Measurements from ENCODE around the gene ULBP1. TPM values are rescaled to one million over a fixed set of nuclear protein-coding genes. Genes with fewer than 3 reads are reported as not detected.
"Not testable (repeated sequence)": the region's sequence is repeated elsewhere in the genome, so short reads cannot be mapped to it uniquely, and the experiment has no call there.

Gene ULBP1
- total RNA-seq, 4 donors from 2014 or later: not detected

- peaks cover 0 to 20% of the 10 kb centered on the region in 2 donors for H3K27me3 ChIP-seq
Measured at GRCh38 chr6:150005761-150006651, 42.3 kb downstream of the ULBP1 start.

DNA sequence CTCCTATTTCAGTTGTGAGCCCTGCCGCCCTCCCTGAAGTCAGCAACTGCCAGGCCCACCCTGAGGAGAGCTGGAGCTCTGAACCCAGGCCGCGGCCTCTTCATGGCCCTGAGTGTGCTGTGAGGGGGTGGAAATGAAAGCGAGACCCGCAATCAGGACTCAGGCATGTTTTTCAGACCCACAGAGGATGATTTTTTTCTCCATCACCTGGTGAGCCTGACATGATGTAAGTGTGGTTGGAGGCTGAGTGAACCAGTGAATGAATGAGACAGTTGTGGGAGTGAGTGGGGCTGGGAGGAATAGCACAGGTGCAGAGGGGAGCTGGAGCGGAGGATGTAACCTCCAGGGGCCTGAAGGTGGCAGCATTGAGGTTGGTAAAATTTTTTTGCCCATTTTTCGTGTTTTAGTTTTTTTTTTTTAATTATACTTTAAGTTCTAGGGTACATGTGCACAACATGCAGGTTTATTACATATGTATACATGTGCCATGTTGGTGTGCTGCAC lies 43.3 kb downstream of the ULBP1 start:
- no peak overlapping the region for H3K27ac ChIP-seq
- H3K4me1 ChIP-seq: peaks cover 0 to 12% (median 0%) of the 10 kb centered on the region in 4 donors
- no peak overlapping the region for H3K4me3 ChIP-seq
- peaks cover 0 to 20% of the 10 kb centered on the region in 2 donors for H3K27me3 ChIP-seq
- no peaks in the 10 kb centered on the region for H3K36me3 ChIP-seq
- DNase-seq: no peak
- no peak for TF ChIP-seq POLR2A (IDR thresholded peaks at IDR 0.05)
- TF ChIP-seq CTCF (IDR thresholded peaks at IDR 0.05): peak in 5 of 6 experiments; percentile 16 to 40 (median 23)
- no peaks in the 10 kb centered on the region for H3K9me3 ChIP-seq

More at GRCh38 chr6:150005761-150006651, 42.3 kb downstream of the ULBP1 start:
- Histone ChIP-seq H3K9me3 (no peaks in the 10 kb centered on the region), H3K27ac (no peak overlapping the region), H3K36me3 (no peaks in the 10 kb centered on the region), H3K4me1 (peaks cover 0 to 12% (median 0%) of the 10 kb centered on the region in 4 donors), H3K4me3 (peak overlapping the region; percentile 53 to 77 (median 59))
- no peak for DNase-seq
- no peak for TF ChIP-seq CTCF (IDR thresholded peaks at IDR 0.05)
- no peak for TF ChIP-seq POLR2A (IDR thresholded peaks at IDR 0.05)

GRCh38 chr6:150008588-150008987 lies 44.8 kb downstream of the ULBP1 start:
- Histone ChIP-seq H3K27ac (no peak overlapping the region), H3K27me3 (peaks cover 0 to 20% of the 10 kb centered on the region in 2 donors), H3K36me3 (no peaks in the 10 kb centered on the region), H3K9me3 (no peaks in the 10 kb centered on the region), H3K4me1 (peaks cover 0 to 12% (median 0%) of the 10 kb centered on the region in 4 donors), H3K4me3 (no peak overlapping the region)
- TF ChIP-seq CTCF (IDR thresholded peaks at IDR 0.05) (no peak), POLR2A (IDR thresholded peaks at IDR 0.05) (no peak)
- DNase-seq: no peak

DNA sequence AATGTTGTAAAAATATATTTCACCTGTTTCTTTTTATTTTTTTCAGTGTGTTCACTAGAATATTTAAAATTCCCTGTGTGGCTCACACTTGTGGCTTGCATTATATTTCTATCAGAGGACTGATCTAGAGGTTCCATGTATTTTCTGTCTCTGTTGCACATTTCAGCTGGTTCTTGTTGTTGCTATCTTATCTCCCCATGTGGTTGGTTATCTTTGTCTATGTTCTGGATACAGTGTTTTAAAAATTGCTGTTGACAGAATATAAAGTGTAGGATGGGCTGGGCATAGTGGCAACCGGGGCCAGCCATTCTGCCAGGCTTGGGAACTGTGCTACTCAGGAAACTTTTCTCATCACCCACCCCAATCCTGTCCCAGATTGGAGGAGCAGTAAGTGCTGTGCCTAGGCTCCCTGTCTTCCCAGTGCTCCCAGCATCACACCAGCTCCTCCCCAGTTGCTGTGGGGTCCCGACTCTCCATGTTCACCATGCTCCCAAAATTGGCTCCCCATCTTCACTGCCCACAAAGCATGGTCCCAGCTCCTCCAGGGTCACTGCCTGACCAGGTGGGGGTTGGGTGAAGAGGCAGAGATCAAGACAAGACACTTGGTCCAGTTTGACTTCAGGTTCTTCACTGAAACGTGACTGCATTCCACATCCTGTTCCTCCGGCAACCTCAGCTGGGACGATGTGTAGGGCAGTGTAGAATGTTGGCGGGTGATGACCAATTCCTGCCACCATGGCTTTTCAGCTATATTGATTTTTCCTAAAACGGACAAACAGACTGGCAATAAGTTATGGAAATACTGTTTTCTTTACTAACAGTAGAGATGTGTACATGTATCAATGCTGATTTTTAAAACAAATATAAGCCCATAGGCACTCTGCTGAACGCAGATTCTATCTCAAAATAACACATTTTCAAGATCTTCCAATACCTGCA lies 49.4 kb downstream of the ULBP1 start:
- H3K4me3 ChIP-seq, H3K27ac ChIP-seq, DNase-seq, H3K36me3 ChIP-seq, H3K9me3 ChIP-seq: not testable (repeated sequence)
- peaks cover 0 to 19% of the 10 kb centered on the region in 2 donors for H3K27me3 ChIP-seq
- H3K4me1 ChIP-seq: peaks cover 0 to 10% (median 0%) of the 10 kb centered on the region in 4 donors

DNA sequence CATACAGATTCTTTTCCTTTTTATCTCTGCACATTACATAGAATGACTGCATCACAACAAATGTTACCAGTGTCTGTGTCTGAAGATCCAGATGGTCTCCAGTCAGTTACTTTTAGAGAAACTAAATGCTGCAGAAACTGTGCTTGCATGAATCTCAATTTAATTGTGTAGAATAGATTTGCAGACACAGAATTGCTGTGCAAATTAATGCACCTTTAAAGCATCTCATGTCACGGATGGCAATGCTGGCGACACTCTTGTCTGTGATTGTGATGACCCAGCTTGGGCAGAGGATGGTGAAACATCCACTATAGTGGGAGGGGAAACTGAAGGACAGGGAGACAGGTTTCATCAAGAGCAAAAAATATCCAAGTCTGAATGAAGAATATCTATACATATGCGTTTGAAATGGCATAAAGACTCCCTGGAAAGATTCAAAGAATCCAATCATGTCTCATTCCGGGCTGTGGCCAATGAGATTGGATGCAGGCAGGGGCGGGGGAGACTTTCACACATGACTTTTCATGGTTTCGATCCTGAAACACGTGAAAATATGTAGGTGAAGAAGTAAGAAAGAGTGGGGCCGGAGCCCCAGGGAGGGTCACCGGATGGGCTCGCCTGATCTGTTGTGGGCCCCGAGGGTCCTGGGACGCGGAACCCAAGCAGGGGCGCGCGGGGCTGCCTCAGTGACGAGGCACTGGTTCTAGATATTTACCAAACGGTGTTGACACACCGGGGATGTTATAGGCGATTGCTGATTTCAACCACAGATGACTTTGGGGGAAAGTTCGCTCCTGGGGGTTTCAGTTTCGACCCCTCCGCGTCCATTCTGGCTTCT lies 50.3 kb downstream of the ULBP1 start:
- DNase-seq, H3K36me3 ChIP-seq, H3K27ac ChIP-seq, H3K4me3 ChIP-seq, H3K9me3 ChIP-seq: not testable (repeated sequence)
- peaks cover 0 to 10% (median 0%) of the 10 kb centered on the region in 4 donors for H3K4me1 ChIP-seq
- H3K27me3 ChIP-seq: peaks cover 0 to 13% of the 10 kb centered on the region in 2 donors

- DNase-seq, H3K27ac ChIP-seq, H3K27me3 ChIP-seq, H3K9me3 ChIP-seq, H3K36me3 ChIP-seq, H3K4me3 ChIP-seq: not testable (repeated sequence)
- peaks cover 0 to 10% (median 0%) of the 10 kb centered on the region in 4 donors for H3K4me1 ChIP-seq
Measured at GRCh38 chr6:150014623-150015280, 51.0 kb downstream of the ULBP1 start.

- H3K27me3 ChIP-seq, DNase-seq, H3K9me3 ChIP-seq, H3K36me3 ChIP-seq, H3K4me3 ChIP-seq, H3K27ac ChIP-seq: not testable (repeated sequence)
- peaks cover 0 to 10% (median 0%) of the 10 kb centered on the region in 4 donors for H3K4me1 ChIP-seq
Measured at GRCh38 chr6:150015281-150016001, 51.7 kb downstream of the ULBP1 start.
